SKM-1 treated with dmso at 0.1 percent for 144 hours (cell line): Measurements from ENCODE around the gene ATAT1.
A peak's percentile ranks its signal among the peaks of the same experiment; 100 is the strongest.

ENCODE experiments used
- DNase-seq: peaks from one replicate; lab custom pipeline; 2025; ENCODE audit not compliant: unreplicated experiment; lab: John Stamatoyannopoulos, UW

The ATAT1 gene

DNA sequence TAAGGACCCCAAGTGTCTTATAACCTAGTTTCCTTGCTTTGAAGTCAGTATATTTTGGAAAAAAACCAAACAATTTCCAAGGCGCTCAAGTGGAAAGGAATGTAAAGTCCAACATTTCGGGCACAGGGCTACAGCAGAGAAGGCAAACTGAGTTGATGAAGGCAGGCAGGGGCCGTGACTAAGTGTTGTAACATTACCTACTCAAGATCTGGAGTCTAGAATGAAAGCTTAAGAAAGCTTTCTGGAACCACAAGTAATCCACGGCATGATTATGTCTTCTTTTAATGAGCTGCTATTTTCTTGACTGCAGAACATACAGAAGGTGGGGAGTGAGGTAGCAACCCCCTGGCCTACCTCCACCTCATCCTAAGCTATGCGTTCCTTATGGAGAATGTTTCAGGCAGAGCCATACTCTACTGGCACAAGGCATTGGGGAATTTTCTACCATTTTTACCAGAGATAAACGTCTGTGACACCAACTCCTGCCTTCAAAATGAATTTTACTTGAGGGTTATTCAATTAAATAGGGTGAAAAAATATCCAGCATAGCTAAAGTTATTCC lies 13.9 kb upstream of the ATAT1 start:
- DNase-seq = no peak

DNA sequence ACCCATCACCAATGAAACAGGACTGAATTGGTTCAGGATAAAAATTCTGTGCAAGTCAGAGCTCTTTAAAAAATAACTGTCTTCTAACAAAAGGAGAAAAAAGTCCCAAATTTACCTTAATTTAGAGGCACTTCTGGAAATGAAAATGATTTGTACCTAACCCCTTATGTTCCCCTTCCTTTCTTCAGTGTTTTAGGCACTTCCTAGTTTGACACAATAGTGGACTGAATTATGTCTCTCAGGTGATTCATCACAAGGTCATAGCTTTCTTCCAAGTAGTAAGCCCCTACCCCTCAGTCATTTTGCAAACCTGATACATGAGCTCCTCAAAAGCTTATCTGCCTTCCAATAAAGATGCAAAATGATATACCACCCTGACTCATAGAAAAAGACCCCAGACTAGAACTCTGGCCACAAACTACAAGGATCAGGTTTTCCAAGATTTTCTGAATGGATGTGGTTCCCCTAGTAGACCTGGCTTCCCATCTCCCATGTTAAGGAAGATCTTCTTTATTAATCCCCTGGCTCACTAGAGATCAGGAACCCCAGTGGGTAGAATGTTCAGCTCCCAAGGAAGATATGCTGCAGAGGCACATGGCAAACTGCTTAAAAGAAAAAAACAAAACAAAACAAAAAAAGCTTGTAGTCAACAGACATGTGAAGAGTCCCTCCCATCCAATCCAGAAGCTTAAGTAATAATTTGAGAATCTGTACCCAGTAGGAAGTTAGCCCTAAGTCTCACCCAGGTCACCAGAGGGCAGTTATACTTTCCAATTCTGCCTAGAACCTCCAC lies 13.2 kb upstream of the ATAT1 start:
- no peak for DNase-seq

DNA sequence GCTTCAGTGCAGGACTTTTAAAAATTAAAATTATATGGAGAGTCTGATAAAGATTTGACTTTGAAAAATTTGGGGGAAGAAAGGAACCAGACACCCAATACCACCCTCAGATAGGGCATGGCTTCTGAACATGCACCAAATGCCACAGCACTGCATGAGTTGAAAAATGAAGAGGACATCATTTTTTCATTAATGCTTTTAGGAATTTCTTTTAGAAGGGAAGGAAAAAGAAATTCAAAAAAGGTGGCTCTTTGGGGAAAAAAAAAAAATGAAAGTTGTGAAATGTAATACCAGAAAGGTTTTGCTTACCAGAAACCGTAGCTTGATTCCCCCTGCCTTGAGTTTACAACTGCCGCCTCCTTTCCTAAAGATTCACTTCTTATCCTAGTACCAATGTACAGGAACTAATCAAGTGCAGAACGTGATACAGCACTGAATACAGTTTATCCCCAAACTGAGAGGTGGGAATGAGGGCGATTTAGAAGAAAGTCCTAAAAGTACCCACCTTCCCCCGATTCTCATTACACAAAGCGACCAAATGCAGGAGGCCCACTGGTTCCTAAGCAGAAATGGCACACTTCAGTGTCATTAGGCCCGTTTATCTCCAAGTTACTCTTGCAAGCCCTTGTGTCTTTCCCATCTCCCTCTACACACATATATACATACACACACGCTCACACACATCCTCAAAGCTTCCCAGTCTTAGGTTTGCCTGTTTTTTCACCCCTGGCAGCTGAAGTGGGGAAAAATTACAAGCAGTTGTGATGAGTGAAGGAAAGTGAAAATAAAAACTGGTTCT lies 12.4 kb upstream of the ATAT1 start:
- no peak for DNase-seq

DNA sequence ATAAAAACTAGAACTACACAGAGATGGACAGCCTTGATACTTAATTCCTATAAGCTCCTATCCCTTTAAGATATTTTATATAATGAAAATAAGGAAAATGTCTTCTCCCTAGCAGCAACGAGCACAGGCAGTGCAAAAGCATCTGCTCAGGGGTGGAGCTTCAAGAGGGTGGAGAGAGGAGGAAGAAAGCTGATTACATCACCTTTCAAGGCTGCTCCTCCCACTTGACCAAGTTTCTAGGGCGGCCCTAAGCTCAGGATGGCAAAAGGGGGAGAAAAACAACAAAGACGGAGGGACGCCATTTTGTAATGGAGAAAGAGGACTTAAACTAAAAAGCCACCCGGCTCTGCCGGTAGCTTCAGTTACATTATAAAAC lies 11.8 kb upstream of the ATAT1 start:
- peak; percentile 98 for DNase-seq

DNA sequence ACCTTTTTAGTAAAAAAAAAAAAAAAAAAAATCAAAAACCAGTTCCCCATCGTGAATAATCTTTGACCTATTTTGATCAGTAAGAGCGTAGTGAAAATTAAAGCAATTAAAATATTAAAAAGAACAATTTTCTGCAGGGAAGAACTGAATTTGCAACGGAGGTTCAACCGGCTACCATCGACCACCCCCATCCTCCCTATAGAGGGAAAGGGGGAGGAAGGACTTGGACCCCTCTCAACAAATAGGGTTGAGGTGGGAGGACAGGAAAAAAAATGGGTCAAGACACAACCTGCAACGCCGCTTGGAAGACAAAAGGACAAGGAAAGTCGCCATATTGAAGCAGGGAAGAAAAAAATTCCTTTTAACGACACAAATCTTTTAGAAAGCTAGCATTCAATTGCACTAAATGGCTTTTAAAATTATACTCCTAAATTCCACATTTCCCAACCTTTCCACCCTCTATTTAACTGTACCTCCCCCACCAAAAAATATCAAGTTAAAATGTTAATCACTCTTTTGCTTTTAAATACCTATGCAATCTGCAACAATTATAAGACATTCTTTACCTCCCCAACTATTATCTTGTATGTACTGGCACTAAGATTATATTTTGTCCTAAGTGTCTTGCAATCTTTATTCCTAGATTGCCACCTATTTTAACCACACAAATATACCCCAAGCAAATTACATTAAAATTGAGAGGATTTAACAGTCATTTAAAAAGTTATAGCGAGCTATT lies 11.3 kb upstream of the ATAT1 start:
- DNase-seq = peak; percentile 50

DNA sequence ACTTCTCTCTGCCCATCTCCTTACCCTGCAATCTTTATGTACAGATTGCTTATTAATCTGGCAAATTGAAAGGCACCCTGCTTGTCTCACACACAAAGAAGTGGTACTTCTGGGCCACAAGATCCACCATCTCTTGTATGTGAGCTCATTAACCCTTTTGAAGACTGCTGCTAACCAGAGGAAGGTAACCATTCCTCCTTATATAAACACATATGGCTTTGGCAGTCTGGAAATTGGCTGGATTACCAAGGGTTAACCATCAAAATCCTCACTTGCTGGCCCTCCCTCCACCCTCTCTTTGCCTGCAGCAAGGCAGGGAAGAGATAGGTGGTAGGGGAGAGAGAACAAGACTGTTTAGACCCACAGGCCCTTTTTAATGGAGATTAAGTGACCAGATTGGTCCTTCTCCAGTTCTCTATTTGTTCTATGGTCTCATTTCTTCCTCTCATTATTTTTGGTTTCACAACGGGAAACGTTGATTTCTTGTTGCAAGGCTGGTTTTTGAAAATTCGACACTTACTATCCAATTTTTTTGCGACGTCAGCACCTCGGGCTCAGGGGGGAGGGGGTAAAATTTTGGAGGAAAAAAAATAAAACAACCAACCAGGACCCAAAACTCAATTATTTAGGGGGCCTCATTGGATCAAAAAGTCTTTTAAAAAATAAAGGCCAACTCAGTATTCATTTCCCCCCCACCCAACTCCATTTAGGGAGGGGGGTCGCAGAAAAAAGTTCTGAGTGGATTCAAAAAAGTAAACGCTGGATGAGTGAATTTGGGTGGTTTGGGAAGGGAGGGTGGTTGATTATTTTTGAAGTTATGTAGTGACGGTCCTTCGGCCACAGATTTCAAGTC lies 10.5 kb upstream of the ATAT1 start:
- DNase-seq = peak; percentile 30

DNA sequence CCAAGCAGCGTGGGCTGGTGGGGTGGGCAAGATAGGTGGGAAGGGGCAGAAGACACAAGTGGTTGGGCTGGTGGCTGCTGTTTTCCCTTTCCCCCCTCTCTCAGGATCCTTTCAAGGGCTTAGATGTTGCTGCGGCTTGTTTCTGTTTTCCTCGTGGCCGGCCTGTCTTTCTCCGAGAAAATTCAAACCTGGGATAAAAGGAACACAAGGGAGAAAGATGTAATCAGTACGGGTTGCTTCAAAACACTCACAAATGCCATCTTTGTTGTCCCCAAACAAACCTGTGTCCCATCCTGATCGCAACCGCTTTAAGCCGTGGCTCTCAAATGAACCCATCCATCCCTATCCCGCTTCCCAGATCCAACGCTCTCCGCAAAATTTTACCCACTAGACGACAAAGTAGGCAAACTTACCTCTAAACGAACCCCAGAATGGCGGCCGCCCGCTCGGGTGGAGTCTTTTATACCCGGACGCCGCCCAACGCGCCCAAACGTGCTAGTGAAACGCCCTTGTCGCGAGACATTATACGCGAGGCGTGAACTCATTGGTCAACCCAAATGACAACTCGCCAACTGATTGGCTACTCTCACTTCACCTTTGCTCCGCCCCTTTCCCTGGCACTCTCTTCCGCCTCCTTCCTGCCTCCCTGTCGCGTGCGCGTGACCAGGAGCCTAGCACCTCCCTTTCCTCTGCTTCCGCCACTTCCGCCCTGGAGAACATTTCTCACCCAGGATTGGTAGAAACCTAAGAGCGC lies 9.7 kb upstream of the ATAT1 start, which contains the start of gene PPP1R10:
TSS of gene PPP1R10 (minus strand) at position 433 of the 754 bp plus-strand sequence. CDS start 7,299 bp downstream, outside the sequence.
- DNase-seq = peak; percentile 100

DNA sequence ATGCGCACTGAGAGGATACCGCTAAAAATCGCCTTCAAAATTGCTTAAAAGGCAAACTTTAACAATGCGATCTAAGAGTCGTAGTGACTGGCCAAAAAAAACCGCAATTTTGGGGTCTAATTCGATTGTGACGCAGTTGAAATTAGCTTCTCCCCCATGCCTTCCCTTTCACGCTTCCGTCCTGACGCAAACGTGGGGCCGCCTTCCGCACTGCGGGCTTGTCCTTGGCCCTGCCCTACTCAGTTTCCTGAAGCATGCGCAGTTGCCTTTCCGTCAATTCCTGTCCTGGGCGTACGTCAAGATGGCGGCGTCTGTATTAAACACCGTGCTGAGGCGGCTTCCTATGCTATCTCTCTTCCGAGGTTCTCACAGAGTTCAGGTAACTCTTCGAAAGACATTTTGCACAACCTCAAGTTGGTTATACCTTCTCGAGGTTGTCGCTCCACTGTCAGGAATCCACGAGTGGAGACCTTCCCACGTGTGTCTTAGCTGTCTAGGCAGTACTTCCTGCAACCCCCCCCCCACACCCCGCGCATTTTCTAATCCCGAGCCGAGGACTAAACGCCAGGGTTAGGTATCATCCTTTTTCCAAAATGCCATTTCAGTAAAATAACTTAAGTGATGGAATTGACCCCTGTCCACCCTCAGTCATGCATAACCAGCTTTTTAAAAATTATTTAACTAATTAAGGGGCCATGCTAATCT lies 9.0 kb upstream of the ATAT1 start, which contains the start of gene MRPS18B:
TSS of gene MRPS18B (plus strand) at position 276 of the 705 bp plus-strand sequence. CDS start at position 302, 26 bp downstream.
- DNase-seq = peak; percentile 94

DNA sequence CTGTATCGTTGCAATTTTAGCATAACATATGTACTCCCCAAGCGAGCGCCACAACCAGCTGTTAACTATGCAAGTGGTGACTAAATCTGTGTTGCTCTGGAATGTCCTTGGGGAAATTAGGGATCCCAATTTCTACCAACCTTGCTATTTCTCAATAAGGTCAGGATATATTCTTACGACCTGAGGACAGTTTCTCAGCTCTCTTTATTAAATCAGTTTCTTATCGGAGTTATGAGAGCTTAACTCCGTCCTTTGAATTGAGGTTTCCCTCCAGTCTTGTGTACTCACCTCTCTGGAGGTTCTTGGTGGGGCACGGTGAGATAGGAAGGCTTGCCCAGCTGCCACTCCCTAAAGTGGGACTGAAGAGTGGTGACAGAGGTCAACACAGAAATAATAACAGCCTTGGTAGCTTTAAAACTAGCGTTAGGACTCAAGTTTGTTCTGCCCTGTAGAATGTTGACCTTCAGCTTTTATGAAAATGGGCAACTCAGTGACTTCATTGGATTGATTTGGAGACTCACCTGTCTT lies 8.3 kb upstream of the ATAT1 start:
- DNase-seq = no peak

DNA sequence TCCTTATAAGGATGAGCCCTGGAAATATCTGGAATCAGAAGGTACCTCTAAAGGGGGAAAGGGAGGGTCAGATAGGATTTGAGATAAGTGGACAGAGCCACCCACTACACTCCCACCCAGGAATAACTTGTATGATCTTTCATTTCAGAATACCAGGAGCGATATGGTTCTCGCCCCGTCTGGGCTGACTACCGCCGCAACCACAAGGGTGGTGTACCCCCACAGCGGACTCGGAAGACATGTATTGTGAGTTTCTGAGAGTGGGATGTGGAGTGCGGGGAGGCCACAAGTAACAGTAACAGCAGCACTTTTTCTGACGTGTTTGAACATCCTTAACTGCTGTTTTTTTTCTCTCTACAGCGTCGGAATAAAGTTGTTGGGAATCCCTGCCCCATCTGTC lies 7.1 kb upstream of the ATAT1 start:
- DNase-seq = no peak

DNA sequence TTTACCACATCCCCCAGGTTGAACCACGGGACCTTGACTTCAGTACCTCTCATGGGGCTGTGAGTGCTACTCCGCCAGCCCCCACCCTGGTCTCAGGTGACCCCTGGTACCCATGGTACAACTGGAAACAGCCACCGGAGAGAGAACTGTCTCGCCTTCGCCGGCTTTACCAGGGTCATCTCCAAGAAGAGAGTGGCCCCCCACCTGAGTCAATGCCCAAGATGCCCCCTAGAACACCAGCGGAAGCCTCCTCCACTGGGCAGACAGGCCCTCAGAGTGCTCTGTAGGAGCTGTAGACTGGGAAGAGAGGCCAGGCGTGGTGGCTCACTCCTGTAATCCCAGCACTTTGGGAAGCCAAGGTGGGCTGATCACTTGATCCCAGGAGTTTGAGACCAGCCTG lies 1.2 kb upstream of the ATAT1 start:
- no peak for DNase-seq

DNA sequence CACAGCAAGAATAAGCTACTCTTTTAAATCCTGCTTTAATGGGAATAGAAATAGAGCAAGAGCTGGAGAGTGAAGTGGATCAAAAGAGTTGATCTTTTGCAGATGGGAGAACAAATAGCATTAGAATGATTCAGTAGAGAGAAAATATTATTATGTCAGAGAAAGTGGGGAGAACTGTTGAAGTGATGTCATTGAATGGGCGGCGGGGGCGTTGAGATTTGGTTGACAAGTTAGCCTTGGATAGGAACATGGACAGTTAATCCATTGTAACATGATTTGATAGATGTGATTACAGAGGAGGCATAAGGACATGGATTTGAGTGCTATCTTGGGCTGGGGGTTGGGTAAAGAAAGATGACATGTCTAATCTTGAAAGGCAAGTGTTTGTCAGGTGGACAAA lies 9.2 kb downstream of the ATAT1 start:
- DNase-seq = no peak

DNA sequence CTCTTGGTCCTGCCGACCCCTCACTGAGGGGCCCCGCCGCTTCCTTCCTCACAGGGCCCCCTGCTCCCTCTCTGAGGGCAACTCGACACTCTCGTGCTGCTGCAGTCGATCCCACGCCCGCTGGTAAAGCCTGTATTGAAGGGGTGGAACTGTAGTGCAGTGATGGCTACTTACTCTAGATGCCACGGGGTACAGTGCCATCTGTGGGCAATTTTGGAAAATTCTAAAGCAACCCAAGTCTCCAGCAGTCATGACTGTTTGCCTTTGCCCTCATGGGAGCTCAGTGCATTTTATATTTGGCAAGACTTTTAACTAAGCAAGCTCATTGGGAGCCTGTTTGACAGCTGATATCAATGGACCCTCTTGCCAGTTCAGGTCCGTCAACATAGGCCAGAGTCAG lies 13.8 kb downstream of the ATAT1 start:
- no peak for DNase-seq

DNA sequence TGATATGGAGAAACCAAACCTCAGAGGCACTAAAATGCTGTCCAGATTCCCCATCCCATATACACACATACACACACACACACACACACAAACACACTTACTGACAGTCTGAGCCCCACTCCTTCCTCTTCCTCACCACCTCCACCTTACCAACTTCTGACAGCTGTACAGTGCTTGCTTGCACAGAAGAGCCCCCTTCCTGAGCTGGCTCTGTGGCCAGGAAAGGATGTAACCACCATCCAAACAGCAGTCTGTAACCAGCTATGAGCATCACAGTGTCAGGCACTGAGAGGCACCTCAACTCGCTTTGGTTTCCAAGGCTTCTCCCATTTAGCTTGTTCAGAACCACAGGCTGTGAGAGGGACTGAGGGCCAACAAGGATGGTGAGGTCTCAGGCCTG lies 14.4 kb downstream of the ATAT1 start:
- no peak for DNase-seq

DNA sequence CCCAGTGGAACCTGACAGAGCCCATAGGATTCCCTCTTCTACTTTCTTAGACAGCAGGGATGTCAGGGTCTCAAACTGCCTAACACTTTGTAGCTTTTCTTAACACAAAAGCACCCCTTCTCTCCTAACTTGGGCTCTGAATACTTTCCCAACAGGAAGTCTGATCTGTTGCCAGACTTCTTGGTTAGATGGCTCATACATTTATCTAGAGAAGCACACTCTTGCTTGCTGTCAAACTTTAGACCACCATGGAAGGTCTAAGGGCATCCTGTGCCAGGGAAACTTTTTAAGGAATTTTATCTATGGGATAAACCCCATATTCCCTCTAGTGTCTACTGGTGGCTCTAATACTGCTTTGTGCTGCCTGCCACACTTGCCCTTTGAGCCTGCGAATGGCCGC lies 17.0 kb downstream of the ATAT1 start:
- no peak for DNase-seq

DNA sequence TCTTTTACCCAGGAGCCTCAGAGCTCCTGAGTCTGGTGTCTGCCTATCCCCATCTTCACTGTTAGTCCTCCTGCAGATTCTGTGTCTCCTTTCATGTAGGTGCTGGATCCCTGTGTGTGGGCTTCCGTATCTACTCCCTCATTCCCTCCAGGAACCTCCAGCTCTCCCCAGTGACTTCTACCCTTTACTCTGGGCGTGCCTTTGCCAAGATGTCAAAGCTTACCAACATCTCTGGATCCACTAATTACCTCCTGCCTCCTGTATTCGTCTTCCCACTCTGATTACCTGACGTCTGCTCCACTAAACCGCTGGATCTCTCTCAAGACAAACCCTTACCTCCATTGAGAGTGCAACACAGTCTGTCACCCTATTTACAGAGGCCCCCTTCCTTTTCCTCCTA lies 18.1 kb downstream of the ATAT1 start:
- no peak for DNase-seq

DNA sequence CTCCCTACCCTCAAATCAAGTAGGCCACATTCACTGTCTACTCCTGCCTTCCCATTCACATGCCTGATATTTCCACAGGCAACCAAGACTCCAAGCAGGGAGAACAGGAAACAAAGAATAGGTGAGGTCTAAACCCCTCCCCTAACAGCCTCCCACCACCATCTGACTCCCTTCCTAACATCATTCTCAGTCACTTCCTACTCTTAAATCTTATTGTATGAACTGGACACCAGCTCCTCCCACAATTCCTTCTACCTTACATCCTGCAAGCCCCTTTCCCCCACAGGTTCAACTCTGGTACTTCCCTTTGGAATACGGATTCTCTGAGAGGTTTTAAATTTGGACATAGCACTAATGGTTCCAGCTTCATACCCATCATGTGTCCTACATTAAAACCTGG lies 19.3 kb downstream of the ATAT1 start:
- no peak for DNase-seq

DNA sequence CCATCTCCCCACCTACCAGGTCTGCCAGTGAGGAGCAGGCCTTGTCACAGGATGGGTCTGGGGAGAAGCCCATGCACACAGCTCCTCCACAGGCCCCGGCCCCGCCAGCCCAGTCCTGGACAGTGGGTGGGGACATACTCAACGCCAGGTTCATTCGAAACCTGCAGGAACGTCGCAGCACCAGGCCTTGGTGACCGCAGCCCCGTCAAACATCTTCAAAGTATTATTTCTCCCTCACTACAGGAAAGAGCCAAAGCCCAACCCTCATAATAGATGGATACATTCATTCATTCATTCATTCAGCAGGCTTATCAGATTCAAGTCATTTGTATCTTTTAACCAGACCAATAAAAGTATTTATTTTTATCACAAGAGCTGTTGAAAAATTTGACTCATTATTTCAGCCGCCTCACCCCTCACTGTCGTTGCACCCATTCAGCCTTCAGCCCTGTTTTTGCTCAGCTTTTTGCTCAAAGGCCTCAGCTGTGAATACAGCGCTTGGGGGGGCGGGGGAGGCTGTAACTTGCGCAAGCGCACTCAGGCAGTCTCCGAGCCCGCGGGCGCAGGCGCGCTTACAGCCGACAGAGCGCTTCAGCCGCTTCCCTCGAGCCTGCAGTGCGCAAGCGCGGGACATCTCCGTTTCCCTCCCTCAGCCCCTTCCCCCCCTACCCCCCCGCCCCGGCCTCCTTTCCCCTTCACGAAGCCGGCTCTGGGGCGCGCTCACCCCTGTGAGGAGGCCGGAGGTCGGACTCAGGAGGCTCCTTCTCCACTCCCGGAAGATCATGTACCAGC lies 20.0 kb downstream of the ATAT1 start, which contains the start of gene C6orf136:
TSS of gene C6orf136 (plus strand) at position 684 of the 792 bp plus-strand sequence. CDS start at position 783, 99 bp downstream.
- peak; percentile 90 for DNase-seq
